SKM-1 treated with dmso at 0.1 percent for 144 hours (cell line): Measurements from ENCODE around the gene SLC39A11.
"Not testable (repeated sequence)": the region's sequence is repeated elsewhere in the genome, so short reads cannot be mapped to it uniquely, and the experiment has no call there.

Experiments
- DNase-seq: peaks from one replicate; lab custom pipeline; 2025; ENCODE audit not compliant: unreplicated experiment; lab: John Stamatoyannopoulos, UW

Gene SLC39A11

GRCh38 chr17:73111386-73111785 lies 18.9 kb upstream of the SLC39A11 start:
- no peak for DNase-seq

DNA sequence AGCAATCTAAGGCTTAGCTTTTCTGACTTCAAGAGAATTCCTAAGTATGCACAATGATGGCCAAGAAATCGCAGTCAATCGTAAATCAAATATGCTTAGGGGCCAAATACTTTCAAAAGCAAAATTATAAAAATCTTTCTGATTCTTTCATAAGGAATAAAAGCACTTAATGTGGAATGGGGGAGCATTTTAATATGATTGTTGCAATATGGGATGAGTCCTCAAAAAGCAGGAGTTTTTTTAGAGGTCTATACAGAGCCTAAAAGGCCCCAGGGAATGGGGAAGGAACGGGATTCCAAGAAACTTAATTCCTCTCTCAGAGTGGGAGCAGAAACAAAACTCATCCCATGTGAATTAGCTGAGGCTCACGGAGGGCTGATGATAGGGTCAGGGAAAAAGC lies 14.7 kb upstream of the SLC39A11 start:
- DNase-seq = no peak

- no peak for DNase-seq
Measured at GRCh38 chr17:73105431-73105830, 12.9 kb upstream of the SLC39A11 start.

GRCh38 chr17:73104450-73104849 lies 12.0 kb upstream of the SLC39A11 start:
- DNase-seq = no peak

DNA sequence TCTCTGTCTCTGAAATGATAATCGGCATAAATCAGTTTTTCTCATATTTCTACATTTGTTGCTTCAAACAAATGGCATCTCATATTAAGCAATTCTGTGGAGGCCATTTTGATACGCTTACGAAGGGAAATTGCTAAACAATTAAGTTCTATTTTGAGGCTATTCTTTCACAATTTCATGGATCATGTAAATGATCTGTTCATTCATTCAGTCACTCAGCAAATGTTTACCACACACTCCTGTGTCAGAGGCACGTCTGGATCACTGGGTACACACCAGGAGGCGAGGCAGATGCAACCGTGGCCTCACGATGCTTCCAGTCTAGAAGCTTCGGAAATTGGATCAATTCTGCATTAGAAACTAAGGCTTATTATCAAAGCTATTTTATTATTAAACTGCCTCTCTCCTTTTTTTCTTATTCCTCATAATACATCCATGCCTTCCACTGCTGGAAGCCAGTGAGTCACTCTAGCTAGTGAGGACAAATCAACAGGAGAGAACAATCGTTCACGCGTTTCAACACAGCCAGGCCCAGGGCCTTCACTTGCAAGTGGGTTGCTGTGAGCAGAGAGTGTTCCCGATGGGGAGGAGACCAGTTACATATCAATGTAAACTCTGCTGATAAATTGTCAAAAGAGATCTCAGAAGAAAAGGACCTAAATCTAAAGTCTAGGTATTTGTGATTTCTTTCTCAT lies 11.3 kb upstream of the SLC39A11 start:
- peak; percentile 10 for DNase-seq

GRCh38 chr17:73101031-73101430 lies 8.5 kb upstream of the SLC39A11 start:
- DNase-seq = no peak

DNA sequence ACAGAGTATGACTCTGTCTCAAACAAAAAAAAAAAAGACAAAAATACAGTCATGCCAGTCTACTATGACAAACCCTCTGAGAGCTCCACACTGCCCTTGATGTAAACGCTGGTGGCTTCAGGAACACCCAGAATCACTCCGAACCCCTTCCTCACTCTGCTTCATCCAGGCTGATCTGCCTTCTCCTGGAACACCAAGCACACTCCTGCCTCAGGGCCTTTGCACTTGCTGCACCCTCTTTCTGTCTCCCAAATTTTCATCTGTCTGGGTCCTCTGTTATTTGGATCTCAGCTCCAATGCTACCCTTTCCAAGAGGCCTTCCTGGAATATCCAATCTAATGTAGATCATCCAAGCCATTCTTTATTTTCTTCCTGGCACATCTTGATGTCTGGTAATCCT lies 7.9 kb upstream of the SLC39A11 start:
- no peak for DNase-seq

- DNase-seq = no peak
Measured at GRCh38 chr17:73099511-73099910, 7.0 kb upstream of the SLC39A11 start.

DNA sequence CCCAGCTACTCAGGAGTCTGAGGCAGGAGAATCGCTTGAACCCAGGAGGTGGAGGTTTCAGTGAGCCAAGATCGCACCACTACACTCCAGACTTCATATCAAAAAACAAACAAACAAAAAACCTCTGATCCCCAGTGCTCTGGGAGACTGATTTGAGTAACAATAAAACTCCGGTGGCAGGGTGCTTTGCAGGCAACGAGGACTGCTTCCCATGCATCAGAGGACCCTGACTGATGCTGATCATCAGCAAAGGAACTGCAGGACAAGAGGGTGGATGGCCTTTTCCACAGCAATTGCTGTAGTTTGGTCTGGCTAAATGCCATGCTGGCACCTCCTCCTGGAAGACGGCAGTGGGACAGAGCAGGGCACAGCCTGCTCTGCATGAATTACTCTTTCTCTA lies 6.4 kb upstream of the SLC39A11 start:
- no peak for DNase-seq

- DNase-seq = not testable (repeated sequence)
Measured at GRCh38 chr17:73097973-73098765, 5.7 kb upstream of the SLC39A11 start.

GRCh38 chr17:73096866-73097265 lies 4.4 kb upstream of the SLC39A11 start:
- peak; percentile 82 for DNase-seq

DNA sequence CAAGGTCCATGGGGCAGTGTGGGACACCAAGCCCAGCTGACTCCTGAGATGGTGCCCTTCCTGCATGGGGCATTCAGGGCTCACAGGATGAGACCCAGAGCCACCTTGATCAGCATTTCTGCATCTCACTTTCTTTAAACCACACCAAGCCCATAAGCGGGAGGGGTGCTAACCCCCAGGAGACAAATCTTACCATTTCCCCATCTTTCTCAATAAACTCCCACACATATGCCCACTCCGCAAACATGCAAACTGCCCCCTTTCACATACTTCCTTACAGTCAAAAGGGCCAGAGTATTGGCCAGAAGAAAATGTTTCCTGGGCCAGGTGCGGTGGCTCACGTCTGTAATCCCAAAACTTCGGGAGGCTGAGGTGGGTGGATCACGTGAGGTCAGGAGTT lies 3.7 kb upstream of the SLC39A11 start:
- DNase-seq = peak; percentile 7

DNA sequence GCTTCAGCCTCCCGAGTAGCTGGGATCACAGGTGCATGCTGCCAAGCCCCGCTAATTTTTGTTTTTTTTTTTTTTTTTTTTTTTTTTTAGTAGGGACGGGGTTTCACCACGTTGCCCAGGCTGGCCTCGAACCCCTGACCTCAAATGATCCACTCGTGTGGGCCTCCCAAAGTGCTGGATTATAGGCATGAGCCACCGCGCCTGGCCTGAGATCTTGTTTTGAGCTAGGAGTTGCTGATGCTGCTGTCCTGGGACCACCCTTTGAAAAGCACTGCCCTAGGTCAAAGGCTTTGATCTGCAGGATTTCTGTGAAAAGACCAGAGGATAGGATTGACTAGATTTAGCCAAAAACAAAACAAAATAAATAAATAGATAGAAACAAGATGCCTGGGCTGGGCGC lies 798 bp upstream of the SLC39A11 start:
- no peak for DNase-seq

DNA sequence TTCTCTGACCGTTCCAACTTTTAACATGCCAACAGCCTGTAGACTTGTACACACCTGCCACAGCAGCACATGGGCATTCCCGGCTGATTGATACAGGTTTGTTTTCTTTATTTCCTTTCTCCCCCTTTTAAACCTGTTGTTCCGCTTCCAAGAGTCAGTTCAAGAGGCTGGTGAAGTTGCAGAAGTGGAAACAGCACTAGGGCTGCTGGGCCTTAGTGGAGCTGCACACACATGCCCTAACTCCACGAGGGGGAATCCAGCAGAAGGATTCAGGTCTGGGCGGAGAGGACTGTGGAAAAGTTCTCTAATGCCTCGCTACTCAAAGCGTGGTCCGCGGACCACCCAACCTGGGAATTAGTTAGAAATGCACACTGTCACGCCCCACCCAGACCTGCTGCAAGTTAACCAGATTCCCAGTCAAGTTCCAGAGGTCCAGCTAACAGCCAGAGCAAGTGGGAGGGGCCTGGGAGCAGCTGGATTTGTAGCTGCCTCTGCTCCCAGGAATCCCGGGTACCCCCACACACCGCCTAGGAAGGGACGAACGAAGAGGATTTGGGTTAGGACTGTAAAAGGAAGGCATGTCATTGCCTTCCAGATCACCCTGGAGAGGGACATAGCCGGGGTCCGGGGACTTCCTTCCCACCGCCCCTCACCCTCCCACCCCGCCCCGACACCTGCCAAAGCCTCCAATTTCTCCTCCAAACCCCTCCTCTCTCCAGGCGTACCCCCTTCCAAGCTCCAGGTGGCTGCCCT lies 542 bp downstream of the SLC39A11 start:
- DNase-seq = peak; percentile 14

GRCh38 chr17:73091410-73091769 lies 1.1 kb downstream of the SLC39A11 start:
- DNase-seq = no peak

GRCh38 chr17:73090396-73091202 lies 1.9 kb downstream of the SLC39A11 start:
- no peak for DNase-seq

- no peak for DNase-seq
Measured at GRCh38 chr17:73089322-73090317, 2.9 kb downstream of the SLC39A11 start.

- no peak for DNase-seq
Measured at GRCh38 chr17:73088561-73088960, 3.9 kb downstream of the SLC39A11 start.

DNA sequence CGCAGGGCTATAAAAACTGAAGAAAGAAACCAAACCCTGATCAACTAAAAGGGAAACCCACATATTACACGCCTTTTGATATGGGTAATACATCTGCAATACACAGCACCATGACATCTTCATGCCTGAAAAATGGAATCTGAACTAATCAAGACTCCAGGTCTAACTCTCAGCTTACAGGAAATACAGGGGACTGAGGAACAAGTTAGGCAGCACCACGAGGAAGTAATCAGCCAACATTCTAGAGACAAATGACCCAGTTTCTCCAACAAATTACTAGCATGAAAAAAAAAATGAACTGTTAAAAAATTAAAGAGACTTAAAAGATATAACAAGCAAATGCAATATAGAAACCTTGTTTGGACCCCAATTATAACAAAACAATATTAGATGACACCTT lies 9.1 kb downstream of the SLC39A11 start:
- no peak for DNase-seq

DNA sequence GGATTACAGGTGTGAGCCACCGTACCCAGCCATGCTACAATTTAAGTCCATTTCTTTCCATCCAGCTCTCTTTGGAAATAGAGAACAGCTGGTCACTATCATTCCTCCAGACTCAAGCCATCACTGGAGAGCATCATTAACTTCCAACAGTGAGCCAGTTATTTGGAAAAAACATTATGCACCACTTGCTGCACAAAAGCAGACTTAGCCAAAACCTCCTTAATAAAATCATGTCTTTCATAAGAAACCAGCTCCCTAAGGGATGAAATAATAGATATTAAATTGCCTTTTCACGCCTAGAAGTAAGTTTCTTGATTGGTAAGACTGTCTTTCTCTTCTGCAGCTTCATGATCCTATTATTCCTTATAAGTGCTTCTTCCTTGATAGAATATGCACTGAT lies 17.9 kb downstream of the SLC39A11 start:
- no peak for DNase-seq
